Measurements from ENCODE around the gene MAFG. TPM values are rescaled to one million over a fixed set of nuclear protein-coding genes. Genes with fewer than 3 reads are reported as not detected.

Gene MAFG
- 10 to 100 TPM in 3 of 4 donors, 1 to 10 TPM in 1; 9.7 to 23.1 (median 12.7) TPM for total RNA-seq

DNA sequence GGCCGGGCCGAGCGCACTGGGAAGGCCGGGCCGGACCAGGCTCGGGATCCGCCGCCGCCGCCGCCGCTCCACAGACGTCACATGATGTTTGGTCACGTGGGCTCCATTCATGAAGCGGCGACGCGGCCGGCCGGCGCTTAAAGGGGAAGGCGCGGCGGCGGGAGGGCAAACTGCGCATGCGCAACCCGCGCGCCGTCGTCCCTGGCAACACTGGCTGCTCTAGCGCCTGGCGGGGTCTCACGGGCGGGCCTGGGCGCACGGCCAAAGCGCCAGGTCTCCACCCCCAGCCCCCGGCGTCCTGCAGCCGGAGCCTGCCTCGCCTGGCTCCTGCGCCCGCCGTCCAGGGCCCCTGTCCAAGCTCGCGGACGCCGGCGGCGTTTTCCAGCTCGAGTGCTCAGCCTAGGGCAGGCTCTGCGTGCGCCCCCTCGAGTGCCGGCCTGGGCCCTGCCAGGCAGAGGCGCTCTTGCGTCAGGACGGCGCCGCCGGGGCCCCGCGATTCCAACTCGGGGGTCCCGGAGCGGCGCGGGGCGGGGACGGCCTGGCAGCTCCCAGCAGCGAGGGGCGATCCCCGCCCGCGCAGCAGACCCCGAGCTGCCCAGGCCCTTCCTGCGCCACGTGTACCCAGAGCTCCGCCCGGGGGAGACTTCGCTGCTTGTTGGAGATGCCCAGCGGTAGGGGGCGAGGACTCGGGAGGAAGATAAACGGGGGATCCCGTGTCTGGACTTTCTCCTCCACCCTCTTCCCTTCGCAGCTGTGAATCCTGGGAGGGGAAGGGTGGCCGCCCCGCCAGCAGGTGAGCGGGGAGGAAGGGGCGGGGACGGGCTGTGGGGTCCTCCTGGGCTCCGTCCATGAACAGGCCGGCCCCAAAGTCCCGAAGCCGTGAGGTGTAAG, at the start of gene MAFG:
Gene MAFG (minus strand): TSS at position 83 of the 891 bp plus-strand sequence. CDS start 4,550 bp downstream, outside the sequence.
- Histone ChIP-seq H3K4me1 (peaks cover 4 to 25% of the 10 kb centered on the region in 2 donors), H3K27me3 (no peaks in the 10 kb centered on the region), H3K36me3 (no peaks in the 10 kb centered on the region), H3K4me3 (peak within 1 kb of the TSS; percentile 60 to 90), H3K9me3 (no peaks in the 10 kb centered on the region), H3K27ac (peak within 1 kb of the TSS; percentile 88 to 93)
- intact Hi-C loops (cut with DNase I; ENCODE audit: low total_unique reads), result no loop called here
- TF ChIP-seq, protein P1, sequence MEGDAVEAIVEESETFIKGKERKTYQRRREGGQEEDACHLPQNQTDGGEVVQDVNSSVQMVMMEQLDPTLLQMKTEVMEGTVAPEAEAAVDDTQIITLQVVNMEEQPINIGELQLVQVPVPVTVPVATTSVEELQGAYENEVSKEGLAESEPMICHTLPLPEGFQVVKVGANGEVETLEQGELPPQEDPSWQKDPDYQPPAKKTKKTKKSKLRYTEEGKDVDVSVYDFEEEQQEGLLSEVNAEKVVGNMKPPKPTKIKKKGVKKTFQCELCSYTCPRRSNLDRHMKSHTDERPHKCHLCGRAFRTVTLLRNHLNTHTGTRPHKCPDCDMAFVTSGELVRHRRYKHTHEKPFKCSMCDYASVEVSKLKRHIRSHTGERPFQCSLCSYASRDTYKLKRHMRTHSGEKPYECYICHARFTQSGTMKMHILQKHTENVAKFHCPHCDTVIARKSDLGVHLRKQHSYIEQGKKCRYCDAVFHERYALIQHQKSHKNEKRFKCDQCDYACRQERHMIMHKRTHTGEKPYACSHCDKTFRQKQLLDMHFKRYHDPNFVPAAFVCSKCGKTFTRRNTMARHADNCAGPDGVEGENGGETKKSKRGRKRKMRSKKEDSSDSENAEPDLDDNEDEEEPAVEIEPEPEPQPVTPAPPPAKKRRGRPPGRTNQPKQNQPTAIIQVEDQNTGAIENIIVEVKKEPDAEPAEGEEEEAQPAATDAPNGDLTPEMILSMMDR (IDR thresholded peaks at IDR 0.05), result peak in 3 of 4 experiments; percentile 25 to 52 (median 38)
- peak; percentile 65 to 73 for TF ChIP-seq POLR2A (IDR thresholded peaks at IDR 0.05)
- peak; percentile 92 to 94 for DNase-seq

DNA sequence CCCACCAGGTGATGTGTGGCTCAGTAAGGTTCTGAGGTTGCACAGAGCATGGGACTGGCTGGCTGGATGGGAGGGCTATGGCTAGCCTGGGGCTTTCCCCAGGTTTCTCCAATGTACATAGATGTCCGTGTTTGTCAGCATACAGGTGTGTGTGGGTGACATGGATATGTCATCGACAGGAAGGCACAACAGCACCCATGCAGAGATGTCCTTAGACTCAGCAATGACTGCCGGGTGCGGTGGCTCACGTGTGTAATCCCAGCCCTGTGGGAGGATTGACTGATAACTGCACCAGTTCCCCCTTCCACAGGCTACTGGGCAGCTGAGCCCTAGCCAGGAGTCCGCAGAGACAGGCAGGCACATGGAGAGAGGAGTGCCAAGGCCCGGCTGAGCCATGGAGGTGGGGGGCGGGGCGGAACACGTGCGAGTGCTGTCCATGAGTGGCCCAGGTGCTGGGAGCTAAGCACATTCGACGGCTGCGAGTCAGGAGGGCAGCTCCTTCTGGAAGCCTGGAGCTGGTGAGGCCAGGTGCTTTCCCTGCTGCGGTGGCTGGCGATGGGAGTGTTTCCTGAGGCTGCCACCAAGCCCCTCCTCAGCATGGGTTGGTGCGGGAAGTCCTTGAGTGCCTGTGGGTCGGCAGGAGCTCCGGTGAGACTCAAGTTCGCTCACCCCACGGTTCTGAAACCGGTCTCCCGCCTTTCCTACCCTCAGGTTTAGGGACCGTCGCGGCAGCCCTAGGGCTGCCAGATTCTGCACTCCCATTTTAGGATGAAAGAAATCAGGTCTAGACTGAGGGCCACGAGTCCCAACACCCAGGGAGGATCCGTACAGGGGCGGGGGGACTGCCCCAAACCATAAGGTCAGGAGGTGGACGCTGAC, 49.0 kb upstream of the MAFG start:
- Histone ChIP-seq H3K4me3 (peak overlapping the region; percentile 71 to 75), H3K27me3 (no peaks in the 10 kb centered on the region), H3K4me1 (peaks cover 0 to 5% of the 10 kb centered on the region in 2 donors), H3K27ac (peak overlapping the region; percentile 87 to 90), H3K36me3 (no peaks in the 10 kb centered on the region), H3K9me3 (no peaks in the 10 kb centered on the region)
- TF ChIP-seq, protein P1 (IDR thresholded peaks at IDR 0.05), result no peak
- TF ChIP-seq POLR2A (IDR thresholded peaks at IDR 0.05), result no peak
- DNase-seq, result peak in 1 of 2 donors; percentile 38
- intact Hi-C loops (cut with DNase I; ENCODE audit: low total_unique reads), result no loop called here

DNA sequence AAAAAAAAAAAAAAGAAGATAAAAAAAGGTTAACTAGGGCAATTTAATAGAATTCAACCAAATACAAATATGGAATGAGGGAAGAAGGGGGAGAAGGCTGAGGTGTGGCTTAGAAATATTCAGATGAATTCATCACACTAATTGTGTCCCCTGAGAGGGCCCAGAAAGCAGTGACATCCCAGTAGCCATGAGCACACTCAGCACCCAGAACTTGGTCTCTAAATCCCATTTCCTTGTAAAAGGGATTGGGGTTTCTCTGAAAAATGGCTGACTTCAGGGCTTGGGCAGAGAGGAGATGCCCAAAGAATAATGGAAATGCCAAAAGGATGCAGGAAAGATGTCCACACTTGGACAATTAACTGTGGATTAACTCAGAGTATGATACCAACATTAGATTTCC, 45.9 kb upstream of the MAFG start:
- Histone ChIP-seq H3K27me3 (no peaks in the 10 kb centered on the region), H3K4me3 (no peak overlapping the region), H3K9me3 (no peaks in the 10 kb centered on the region), H3K27ac (no peak overlapping the region), H3K36me3 (no peaks in the 10 kb centered on the region), H3K4me1 (peaks cover 0 to 2% of the 10 kb centered on the region in 2 donors)
- intact Hi-C loops (cut with DNase I; ENCODE audit: low total_unique reads), result no loop called here
- DNase-seq, result no peak
- no peak for TF ChIP-seq POLR2A (IDR thresholded peaks at IDR 0.05)
- TF ChIP-seq, protein P1 (IDR thresholded peaks at IDR 0.05), result no peak

DNA sequence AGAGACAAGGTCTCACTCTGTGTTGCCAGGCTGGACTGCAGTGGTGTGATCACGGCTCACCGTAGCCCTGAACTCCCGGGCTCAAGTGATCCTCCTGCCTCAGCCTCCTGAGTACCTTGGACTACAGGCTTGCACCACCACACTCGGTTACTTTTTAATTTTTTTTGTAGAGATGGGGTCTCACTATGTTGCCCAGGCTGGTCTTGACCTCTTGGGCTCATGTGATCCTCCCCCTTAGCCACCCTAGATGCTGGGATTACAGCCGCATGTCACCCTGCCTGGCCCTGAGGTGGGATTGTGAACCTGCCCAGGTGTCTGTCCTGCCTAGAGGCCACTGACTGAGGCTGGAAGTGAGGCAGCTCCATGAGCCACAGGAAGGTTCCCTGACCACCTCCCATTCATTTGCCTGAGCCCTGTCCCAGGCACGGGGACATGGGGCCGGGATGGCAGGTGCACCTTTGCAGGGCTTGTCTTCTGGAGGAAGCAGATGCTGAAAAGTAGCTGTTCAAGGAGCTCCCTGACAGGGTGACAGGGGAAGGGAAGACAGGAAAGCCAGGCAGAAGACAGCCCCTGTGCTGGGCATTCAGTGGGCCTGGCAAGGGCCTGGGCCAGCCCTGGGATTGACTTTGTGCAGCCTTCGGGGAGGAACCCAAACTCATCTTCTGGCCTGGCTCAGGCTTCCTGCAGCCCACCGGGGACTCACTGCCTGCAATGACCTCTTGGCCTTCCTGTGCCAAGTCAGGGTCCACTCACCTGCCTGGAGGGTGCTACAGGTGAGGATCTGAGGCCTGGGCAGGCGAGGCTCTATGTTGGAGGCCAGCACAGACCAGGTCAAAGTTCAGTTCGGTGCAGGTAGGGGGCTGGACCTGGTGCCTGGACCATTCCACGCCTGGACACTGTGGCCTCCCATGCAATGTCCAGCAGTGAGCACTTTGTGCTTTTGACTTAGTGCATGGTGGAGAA, 41.6 kb upstream of the MAFG start:
- no peak for DNase-seq
- TF ChIP-seq, protein P1 (IDR thresholded peaks at IDR 0.05), result no peak
- no peak for TF ChIP-seq POLR2A (IDR thresholded peaks at IDR 0.05)
- intact Hi-C loops (cut with DNase I; ENCODE audit: low total_unique reads), result no loop called here
- H3K27me3 ChIP-seq, result no peaks in the 10 kb centered on the region
- H3K4me3 ChIP-seq, result no peak overlapping the region
- H3K9me3 ChIP-seq, result no peaks in the 10 kb centered on the region
- H3K27ac ChIP-seq, result no peak overlapping the region
- H3K36me3 ChIP-seq, result no peaks in the 10 kb centered on the region
- no peaks in the 10 kb centered on the region for H3K4me1 ChIP-seq
